ENCODE data around the gene COCH.
"Not testable (repeated sequence)": the region's sequence is repeated elsewhere in the genome, so short reads cannot be mapped to it uniquely, and the experiment has no call there.

COCH gene

DNA sequence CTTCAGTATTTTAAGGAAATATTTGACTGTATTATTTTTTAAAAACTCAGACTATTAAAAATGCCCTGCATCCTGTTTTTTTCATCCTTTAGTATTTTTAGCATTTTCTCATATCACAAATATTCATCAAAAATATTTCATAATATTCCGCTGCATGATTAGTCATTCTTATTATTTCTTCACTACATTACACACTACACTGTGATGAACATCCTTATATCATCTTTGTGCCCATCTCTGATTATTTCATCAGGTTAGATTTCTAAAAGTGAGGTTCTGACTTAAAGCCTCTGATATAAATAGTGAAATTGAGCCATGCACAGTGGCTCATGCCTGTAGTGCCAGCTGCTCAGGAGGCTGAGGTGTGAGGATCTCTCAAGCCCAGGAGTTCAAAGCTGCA lies 8.1 kb downstream of the COCH start:
- Histone ChIP-seq H3K27me3 (ENCODE audit: control insufficient read depth, insufficient read depth, low read length) (peaks cover 12% of the 10 kb centered on the region), H3K9me3 (replicated peaks; ENCODE audit: low read length) (no peaks in the 10 kb centered on the region), H3K9ac (ENCODE audit: low read depth, low read length) (no peak overlapping the region), H3K4me2 (ENCODE audit: low read length) (no peak overlapping the region), H3K4me3 (ENCODE audit: low read length) (no peak overlapping the region), H3K36me3 (ENCODE audit: insufficient read depth, low read length) (no peaks in the 10 kb centered on the region), H3K4me1 (ENCODE audit: control insufficient read depth, insufficient read depth, low read length) (peaks cover 7% of the 10 kb centered on the region)

DNA sequence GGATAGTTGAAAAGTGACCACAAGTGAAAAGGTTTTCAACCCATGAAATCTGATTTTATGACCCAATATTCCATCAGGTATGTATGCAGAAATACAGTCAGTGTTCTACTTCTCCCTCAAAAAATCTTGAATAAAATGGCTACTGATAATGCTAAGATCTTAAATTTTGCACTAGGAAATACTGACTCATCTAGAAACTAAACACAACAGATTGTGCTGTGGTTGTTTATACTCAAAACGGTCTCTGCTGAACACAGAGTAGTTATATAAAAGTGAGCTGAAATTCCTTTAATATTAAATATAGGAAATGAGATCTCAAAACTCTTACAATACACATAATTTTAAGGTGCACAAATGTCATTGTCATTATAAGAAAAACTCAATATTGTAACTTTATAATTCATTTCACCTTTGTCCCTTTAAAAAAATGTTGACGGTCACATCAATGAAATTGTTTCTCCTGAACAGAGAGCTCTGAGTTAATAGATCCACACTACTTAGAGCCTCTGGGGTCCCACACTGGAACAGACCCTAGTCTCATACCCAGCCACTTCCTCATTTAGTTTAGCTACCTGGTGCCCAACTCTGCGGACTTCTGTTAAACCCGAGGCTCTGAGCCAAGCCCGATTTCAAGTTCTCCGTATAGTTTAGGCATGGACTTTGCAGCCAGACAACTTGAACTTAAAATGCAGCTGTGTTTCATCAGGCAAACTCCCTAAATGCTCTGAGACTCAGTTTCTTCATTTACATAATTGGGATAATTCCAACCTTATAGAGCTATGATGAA lies 9.3 kb downstream of the COCH start:
- H3K27me3 ChIP-seq (ENCODE audit: control insufficient read depth, insufficient read depth, low read length), result peaks cover 4% of the 10 kb centered on the region
- H3K36me3 ChIP-seq (ENCODE audit: insufficient read depth, low read length), result no peaks in the 10 kb centered on the region
- no peak overlapping the region for H3K4me2 ChIP-seq (ENCODE audit: low read length)
- H3K9ac ChIP-seq (ENCODE audit: low read depth, low read length), result no peak overlapping the region
- peaks cover 7% of the 10 kb centered on the region for H3K4me1 ChIP-seq (ENCODE audit: control insufficient read depth, insufficient read depth, low read length)
- no peak overlapping the region for H3K4me3 ChIP-seq (ENCODE audit: low read length)
- H3K9me3 ChIP-seq (replicated peaks; ENCODE audit: low read length), result no peaks in the 10 kb centered on the region

DNA sequence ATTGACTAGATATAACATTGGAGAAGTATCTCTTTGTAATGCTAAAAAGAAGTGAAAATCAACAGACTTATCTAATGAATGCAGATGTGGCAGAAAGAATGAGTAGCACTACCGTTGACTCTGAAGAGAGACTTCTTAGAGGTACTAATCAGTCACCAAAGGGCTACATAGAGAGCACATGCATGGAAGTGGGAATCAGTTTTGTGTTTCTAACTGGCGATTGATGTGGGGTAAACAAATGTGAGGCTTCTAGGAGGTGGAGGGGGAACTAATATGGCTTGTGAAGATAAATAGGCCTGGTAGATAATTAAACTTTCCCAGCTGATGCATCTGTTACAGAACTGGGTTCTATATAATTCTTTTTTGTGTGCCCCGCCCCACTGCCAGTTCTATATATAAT lies 10.5 kb downstream of the COCH start:
- Histone ChIP-seq H3K4me3 (ENCODE audit: low read length) (no peak overlapping the region), H3K27me3 (ENCODE audit: control insufficient read depth, insufficient read depth, low read length) (no peaks in the 10 kb centered on the region), H3K4me2 (ENCODE audit: low read length) (no peak overlapping the region), H3K9ac (ENCODE audit: low read depth, low read length) (no peak overlapping the region), H3K4me1 (ENCODE audit: control insufficient read depth, insufficient read depth, low read length) (peaks cover 7% of the 10 kb centered on the region), H3K36me3 (ENCODE audit: insufficient read depth, low read length) (peaks cover 3% of the 10 kb centered on the region), H3K9me3 (replicated peaks; ENCODE audit: low read length) (no peaks in the 10 kb centered on the region)

DNA sequence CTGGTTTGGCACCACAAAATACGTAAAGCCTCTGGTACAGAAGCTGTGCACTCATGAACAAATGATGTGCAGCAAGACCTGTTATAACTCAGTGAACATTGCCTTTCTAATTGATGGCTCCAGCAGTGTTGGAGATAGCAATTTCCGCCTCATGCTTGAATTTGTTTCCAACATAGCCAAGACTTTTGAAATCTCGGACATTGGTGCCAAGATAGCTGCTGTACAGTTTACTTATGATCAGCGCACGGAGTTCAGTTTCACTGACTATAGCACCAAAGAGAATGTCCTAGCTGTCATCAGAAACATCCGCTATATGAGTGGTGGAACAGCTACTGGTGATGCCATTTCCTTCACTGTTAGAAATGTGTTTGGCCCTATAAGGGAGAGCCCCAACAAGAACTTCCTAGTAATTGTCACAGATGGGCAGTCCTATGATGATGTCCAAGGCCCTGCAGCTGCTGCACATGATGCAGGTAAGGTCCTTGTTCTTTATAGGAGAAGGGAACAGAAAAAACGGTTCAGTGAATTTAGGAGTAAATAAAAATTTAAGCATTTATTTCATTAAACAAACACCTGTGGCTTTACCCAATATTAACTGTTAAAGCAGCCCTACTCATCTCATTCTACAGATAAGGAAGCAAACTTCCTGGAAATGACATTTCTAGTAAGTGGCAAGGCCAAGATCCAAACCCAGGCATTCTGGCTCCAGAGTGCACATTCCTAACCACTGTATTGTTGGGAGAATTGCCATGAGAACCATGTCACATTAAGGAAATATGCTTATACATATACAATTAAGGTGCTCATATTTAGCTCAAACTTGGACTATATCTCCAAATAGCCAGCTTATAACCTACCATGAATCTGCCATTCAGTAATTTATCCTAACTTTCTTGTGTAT lies 11.7 kb downstream of the COCH start:
- Histone ChIP-seq H3K27me3 (ENCODE audit: control insufficient read depth, insufficient read depth, low read length) (no peaks in the 10 kb centered on the region), H3K9ac (ENCODE audit: low read depth, low read length) (no peak overlapping the region), H3K9me3 (replicated peaks; ENCODE audit: low read length) (no peaks in the 10 kb centered on the region), H3K4me2 (ENCODE audit: low read length) (no peak overlapping the region), H3K4me3 (ENCODE audit: low read length) (no peak overlapping the region), H3K36me3 (ENCODE audit: insufficient read depth, low read length) (peaks cover 3% of the 10 kb centered on the region), H3K4me1 (ENCODE audit: control insufficient read depth, insufficient read depth, low read length) (peaks cover 7% of the 10 kb centered on the region)

DNA sequence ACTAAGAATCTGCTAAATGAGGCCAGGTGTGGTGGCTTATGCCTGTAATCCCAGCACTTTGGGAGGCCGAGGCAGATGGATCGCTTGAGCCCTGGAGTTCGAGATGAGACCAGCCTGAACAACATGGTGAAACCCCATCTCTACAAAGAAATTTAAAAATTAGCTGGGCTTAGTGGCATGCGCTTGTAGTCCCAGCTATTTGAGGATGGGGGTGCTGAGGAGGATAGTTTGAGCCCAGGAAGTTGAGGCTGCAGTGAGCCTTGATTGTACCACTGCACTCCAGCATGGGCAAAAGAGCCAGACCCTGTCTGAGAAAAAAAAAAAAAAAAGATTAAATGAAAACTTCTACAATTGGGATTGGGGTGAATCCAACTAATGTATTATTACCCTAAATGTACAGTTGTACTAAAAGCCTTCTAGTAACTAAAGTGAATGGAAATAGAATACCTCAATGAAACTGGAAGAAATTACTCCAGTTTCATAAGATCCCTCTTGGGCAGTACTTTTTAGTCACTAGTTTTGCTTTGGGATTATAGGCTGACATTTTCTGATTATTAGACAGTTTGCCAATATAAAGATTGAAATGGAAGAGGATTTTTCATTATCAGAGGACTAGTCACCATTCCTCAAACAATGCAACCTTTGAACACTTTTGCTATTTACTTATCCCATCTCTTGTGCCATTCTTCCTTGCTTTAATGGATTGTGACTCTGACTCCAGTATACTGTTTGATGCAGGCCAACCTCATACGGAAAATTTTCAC lies 14.3 kb downstream of the COCH start:
- Histone ChIP-seq H3K4me1 (ENCODE audit: control insufficient read depth, insufficient read depth, low read length) (peaks cover 2% of the 10 kb centered on the region), H3K9ac (ENCODE audit: low read depth, low read length) (no peak overlapping the region), H3K4me2 (ENCODE audit: low read length) (no peak overlapping the region)

DNA sequence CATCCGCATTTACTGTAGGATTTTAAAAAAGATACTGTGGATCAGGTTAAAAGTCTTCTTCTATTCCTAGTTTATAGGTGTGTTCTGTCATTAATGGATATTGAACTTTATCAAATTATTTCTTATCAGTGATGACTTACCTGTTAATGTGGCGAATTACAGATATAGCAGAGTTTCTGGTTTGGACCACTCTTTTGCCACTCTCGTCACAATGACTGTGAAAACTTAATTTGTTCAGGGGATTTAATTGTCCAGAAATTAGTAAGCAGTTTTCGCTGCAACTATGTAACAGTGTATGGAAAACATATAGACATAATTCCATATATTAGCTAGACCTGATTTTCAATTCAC lies 14.9 kb downstream of the COCH start:
- Histone ChIP-seq H3K4me2 (ENCODE audit: low read length) (no peak overlapping the region), H3K36me3 (ENCODE audit: insufficient read depth, low read length) (peaks cover 3% of the 10 kb centered on the region), H3K9me3 (replicated peaks; ENCODE audit: low read length) (no peaks in the 10 kb centered on the region), H3K4me1 (ENCODE audit: control insufficient read depth, insufficient read depth, low read length) (peaks cover 5% of the 10 kb centered on the region), H3K4me3 (ENCODE audit: low read length) (no peak overlapping the region), H3K9ac (ENCODE audit: low read depth, low read length) (no peak overlapping the region), H3K27me3 (ENCODE audit: control insufficient read depth, insufficient read depth, low read length) (no peaks in the 10 kb centered on the region)

More for the DNA sequence above, 14.3 kb downstream of the COCH start:
- no peaks in the 10 kb centered on the region for H3K27me3 ChIP-seq (ENCODE audit: control insufficient read depth, insufficient read depth, low read length)
- no peaks in the 10 kb centered on the region for H3K9me3 ChIP-seq (replicated peaks; ENCODE audit: low read length)
- H3K36me3 ChIP-seq (ENCODE audit: insufficient read depth, low read length), result peaks cover 3% of the 10 kb centered on the region
- H3K4me3 ChIP-seq (ENCODE audit: low read length), result no peak overlapping the region

DNA sequence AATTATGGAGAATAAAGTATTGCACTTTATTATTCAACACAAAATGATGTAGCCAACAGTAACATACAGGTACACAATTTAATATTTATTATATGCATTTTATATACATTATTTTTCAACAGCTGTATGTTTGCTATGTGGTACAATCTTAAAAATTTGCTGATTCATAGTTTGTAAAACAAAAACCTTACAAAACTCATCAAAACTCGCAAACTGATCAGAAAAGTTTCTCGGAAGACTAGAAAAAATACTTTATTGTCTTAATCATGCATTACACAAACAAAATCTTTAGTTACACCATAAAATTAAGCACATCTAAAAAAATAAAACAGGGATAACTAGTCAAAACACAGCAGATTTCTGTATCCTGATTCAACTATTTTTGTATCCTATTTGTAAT lies 19.5 kb downstream of the COCH start:
- peaks cover 13% of the 10 kb centered on the region for H3K4me1 ChIP-seq (ENCODE audit: control insufficient read depth, insufficient read depth, low read length)
- no peak overlapping the region for H3K4me2 ChIP-seq (ENCODE audit: low read length)
- H3K4me3 ChIP-seq (ENCODE audit: low read length), result no peak overlapping the region
- H3K27me3 ChIP-seq (ENCODE audit: control insufficient read depth, insufficient read depth, low read length), result no peaks in the 10 kb centered on the region
- no peaks in the 10 kb centered on the region for H3K9me3 ChIP-seq (replicated peaks; ENCODE audit: low read length)
- H3K36me3 ChIP-seq (ENCODE audit: insufficient read depth, low read length), result peaks cover 15% of the 10 kb centered on the region
- no peak overlapping the region for H3K9ac ChIP-seq (ENCODE audit: low read depth, low read length)

DNA sequence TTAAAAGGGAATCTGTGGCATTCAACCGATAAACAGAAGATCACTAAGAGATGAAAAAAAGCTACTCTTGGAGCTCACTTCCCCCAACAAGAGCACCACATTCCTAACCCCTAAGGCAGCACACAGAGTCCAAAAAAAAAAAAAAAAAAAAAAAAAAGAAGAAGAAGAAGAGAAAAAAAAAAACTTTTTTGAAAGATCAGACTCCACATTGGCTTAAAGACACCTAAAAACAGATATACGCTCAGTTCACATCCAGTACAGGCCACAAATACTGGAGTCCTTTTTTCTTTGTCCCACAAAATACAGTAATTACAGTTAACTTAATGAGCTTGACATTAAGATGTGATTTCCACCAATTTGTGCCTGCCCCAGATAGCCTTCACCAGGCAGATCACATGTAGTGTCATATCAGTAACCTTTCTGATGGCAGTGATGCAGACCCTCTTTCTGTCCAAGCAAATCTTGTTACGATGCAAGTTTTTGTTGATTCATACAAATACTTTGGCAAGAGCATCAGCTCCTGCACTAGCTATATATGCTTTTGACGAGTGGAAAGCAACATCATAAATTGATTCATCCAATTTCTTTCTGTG lies 20.7 kb downstream of the COCH start:
- H3K4me1 ChIP-seq (ENCODE audit: control insufficient read depth, insufficient read depth, low read length), result peaks cover 13% of the 10 kb centered on the region
- no peaks in the 10 kb centered on the region for H3K9me3 ChIP-seq (replicated peaks; ENCODE audit: low read length)
- H3K4me2 ChIP-seq (ENCODE audit: low read length), result no peak overlapping the region
- no peak overlapping the region for H3K9ac ChIP-seq (ENCODE audit: low read depth, low read length)
- no peaks in the 10 kb centered on the region for H3K27me3 ChIP-seq (ENCODE audit: control insufficient read depth, insufficient read depth, low read length)
- no peak overlapping the region for H3K4me3 ChIP-seq (ENCODE audit: low read length)
- H3K36me3 ChIP-seq (ENCODE audit: insufficient read depth, low read length), result peaks cover 15% of the 10 kb centered on the region

DNA sequence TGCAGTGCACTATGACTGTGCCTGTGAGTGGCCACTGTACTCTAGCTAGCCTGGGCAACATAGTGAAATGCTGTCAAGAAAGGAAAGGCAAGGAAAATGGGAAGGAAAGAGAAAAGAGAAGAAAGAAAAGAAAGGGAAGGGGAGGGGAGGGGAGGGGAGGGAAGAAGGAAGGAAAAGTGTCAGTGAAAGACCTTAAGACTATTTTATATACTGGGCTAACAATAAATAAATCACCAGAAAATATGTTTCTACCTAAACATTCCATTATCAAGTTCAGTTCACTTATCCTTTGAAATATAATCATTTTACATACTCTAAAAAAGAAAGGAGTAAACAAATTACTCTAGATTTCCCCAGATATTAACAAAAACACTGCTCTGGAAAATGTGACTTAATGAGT lies 22.1 kb downstream of the COCH start:
- H3K4me3 ChIP-seq (ENCODE audit: low read length), result no peak overlapping the region
- peaks cover 15% of the 10 kb centered on the region for H3K36me3 ChIP-seq (ENCODE audit: insufficient read depth, low read length)
- peaks cover 13% of the 10 kb centered on the region for H3K4me1 ChIP-seq (ENCODE audit: control insufficient read depth, insufficient read depth, low read length)
- no peaks in the 10 kb centered on the region for H3K9me3 ChIP-seq (replicated peaks; ENCODE audit: low read length)
- H3K27me3 ChIP-seq (ENCODE audit: control insufficient read depth, insufficient read depth, low read length), result no peaks in the 10 kb centered on the region
- H3K4me2 ChIP-seq (ENCODE audit: low read length), result no peak overlapping the region
- no peak overlapping the region for H3K9ac ChIP-seq (ENCODE audit: low read depth, low read length)

DNA sequence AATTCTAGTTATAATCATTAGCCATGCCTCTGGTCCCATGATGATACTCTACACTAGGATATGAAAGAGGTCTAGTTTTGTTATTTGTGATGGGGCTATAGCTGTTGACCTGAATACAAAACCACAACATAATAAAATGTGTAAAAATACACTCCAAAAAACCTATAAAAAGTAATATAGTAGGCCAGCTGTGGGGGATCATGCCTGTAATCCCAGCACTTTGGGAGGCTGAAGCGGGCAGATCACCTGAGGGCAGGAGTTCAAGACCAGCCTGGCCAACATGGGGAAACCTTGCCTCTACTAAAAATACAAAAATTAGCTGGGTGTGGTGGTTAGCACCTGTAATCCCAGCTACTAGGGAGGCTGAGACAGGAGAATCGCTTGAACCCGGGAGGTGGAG lies 22.8 kb downstream of the COCH start:
- peaks cover 13% of the 10 kb centered on the region for H3K4me1 ChIP-seq (ENCODE audit: control insufficient read depth, insufficient read depth, low read length)
- H3K36me3 ChIP-seq (ENCODE audit: insufficient read depth, low read length), result peaks cover 15% of the 10 kb centered on the region
- not testable (repeated sequence) for H3K9ac ChIP-seq (ENCODE audit: low read depth, low read length); H3K27me3 ChIP-seq (ENCODE audit: control insufficient read depth, insufficient read depth, low read length); H3K9me3 ChIP-seq (replicated peaks; ENCODE audit: low read length); H3K4me2 ChIP-seq (ENCODE audit: low read length); H3K4me3 ChIP-seq (ENCODE audit: low read length)

Measured in skeletal muscle satellite cell (primary cell).